ENCODE results near the gene CYP11A1. TPM values are rescaled to one million over a fixed set of nuclear protein-coding genes. Genes with fewer than 3 reads are reported as not detected.

The CYP11A1 gene
- total RNA-seq, 1 experiment from 2014 or later: not detected

DNA sequence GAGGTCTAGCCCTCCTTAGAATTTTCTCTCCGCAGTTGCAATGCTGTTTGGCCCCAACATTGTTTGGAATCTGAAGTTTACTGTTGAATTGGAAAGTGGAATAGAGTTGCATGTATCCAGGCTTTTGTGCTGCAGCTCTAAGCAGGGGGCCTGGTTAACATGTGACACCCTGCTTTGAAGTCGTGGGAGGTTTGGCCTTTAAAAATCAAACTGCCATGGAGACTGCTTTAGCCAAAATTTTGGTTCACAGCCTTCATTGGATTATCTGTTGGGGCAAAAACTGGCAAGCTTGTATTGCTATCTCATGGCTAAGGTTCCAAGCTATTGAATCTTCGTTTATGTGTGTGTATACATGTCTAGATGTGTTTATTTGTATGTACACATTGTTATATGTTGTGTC lies 15.8 kb downstream of the CYP11A1 start:
- DNase-seq (ENCODE audit: extremely low read depth, low read depth): no peak

DNA sequence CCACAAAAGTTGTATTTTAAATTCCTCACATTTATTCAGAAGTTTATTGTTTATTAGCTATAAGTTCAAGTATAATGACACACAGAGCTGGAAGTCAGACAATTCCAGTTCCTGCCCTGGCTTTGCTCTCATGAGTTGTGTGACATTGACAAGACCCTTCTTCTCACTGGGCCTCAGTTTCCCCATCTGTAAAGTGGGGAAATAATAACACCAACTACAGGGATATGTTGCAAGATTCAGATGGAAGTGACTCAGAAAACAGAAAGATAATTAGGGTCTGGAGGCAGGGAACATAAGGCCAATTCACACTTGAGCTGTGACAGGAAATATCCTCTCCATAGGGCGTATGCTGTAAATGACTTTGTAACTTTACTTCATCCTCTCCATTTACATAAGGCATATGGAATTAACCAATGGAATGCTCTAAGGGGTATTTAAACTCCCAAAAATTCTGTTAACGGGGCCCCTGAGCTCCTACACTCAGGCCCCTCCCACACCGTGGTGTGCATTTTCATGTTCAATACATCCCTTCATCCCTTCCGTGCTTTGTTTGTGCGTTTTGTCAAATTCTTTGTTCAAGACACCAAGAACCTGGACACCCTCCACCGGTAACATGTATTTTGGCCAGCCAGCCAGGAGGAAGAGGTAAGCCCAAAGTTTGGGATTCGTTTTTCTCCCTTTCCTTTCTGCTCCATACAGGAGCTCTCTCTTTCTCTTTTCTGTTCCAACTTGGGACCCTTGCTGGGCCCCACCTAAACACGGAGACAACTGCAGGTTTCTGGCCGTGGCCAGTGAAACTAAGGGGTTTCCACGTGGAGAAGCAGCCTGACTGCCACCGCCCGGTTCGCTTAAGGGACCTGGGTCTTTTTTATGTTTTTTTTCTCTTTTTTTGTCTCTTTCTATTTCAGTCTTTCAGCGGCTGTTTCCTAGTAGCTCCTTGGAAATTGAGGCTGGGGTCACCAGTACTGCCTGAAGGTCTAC lies 16.9 kb downstream of the CYP11A1 start:
- no peak for DNase-seq (ENCODE audit: extremely low read depth, low read depth)

DNA sequence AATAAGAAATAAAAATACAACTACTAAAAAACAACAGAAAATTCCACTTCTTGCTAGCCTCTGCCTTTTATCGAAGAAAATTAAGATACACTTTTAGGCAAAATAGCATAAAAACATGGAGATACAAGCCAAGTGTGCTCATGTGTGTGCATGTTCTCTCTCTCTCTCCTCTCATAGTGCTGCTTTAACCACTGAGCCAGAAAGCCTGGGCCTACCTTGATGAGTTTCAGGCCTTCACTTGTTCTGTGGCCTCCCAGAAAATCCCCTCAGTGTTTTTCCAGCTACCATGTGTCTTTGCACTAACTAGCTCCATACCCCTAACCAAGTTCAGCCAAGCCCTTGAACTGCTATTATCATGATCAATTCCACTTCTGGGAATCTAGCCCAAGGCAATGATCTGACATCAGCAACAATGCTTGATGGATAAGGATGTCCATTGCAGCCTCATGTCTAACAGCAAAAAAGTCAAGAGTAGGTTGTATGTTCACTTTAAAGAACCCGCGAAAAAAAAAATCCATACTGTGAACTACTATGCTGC lies 18.1 kb downstream of the CYP11A1 start:
- no peak for DNase-seq (ENCODE audit: extremely low read depth, low read depth)

DNA sequence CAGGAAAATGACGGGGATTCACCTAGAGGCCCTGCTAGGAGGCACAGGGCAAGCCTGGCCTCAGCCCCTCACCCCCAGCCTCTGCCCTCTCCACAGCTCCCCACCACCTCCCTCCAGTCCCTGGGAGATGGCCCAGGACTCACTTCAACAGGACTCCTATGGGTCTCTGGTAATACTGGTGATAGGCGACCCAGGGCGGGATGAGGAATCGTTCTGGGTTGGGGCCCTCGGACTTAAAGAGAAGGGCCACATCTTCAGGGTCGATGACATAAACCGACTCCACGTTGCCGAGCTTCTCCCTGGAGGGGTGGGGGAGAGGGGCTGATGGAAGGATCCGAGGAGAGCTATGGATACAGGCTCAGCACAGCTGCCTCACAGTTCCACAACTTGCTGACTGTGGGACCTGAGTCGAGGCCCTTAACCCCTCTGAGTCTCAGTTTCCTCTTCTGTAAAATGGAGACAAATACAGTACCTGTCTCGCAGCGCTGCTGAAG lies 19.6 kb downstream of the CYP11A1 start:
- no peak for DNase-seq (ENCODE audit: extremely low read depth, low read depth)

DNA sequence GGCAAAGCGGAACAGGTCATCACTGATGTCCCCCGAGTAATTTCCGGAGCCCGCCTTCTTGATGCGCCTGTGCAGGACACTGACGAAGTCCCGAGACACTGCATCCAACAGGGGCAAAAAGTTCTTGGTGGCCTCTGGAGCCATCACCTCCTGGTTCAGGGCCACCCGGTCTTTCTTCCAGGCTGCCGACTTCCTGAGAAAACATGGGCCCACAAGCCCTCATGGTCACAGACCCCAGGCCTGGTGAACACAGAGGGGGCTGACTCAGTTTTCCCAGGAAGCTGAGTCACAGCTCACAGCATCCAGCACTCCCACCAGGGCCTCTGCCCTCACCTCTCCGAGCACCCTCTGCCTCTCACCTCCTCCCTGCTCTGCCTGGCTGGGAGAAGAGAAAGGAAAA lies 22.4 kb downstream of the CYP11A1 start:
- no peak for DNase-seq (ENCODE audit: extremely low read depth, low read depth)

DNA sequence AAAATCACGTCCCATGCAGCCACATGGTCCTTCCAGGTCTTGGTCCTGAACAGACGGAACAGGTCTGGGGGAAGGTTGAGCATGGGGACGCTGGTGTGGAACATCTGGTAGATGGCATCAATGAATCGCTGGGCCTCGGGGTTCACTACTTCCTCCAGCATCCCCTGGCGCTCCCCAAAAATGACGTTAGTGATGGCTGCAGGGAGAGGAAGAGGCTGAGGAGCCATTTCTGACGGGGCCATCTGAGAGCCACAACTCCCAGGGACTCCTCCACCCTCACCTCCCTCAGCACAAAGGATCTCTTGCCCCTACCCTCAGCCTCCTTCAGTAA lies 23.7 kb downstream of the CYP11A1 start:
- DNase-seq (ENCODE audit: extremely low read depth, low read depth): no peak

DNA sequence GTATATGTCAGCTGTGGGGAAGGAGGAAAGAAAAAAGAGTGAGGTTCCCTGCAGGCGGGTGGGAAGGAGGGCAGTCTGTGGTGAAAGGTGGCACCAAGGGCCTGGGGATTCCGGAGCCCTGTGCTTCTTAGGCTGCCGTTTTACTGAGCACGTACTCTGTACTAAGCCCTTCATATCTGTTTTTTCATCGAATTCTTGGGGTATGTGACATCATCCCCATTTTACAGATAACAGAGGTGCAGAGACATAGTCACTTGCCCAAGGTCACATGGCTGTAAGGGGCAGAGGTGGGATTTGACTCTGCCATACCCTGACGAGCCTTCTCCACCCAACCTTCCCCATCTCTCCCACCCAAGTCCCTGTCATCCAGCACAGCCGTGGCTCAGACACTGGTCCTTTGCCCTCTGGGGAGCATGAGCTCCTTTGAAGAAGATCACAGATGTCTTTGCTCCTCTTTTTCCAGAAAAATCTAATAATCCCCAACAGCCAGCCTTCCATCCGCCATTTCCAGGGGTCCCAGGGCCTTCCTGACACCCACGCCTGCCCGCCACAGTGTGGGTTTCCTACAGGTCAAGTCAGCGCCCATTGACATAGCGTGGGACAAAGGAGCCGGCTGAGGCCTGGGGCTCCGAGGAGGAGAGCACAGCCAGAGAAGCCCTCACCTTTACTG lies 24.2 kb downstream of the CYP11A1 start:
- no peak for DNase-seq (ENCODE audit: extremely low read depth, low read depth)

DNA sequence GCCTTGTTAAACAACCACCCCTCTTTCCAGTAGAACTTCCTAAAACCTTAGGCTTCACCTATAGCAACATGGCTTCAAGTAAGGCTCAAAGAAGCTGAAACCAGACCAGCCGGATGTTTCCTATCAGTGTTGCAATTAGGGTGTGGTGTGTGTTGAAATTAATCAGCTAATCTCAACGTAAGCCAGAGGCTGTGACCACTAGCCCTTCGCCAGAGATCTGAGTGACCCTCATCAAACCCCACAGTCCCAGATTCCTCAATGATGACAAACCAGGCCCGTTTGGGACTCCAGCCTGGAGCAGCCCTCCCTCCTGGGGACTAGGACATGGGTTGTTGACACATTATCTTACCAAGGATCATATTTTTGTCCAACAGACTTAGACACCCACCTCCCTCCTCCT lies 27.3 kb downstream of the CYP11A1 start:
- DNase-seq (ENCODE audit: extremely low read depth, low read depth): no peak

DNA sequence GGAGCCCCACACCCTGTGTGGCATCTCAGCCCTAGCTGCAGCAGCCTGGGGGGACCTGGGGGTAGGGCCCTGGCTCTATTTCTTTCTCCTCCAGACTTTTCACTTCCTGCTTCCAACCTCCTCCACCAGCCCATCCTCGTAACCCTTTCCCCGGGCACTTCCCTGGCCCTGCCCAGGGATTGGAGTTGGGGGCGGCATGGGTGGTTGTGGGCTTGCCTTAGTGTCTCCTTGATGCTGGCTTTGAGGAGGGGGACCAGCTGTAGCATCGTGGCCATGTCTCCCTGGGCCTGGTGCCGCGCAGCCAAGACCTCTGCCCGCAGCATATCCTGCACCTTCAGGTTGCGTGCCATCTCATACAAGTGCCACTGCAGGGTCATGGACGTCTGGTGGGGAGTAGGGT lies 28.1 kb downstream of the CYP11A1 start:
- no peak for DNase-seq (ENCODE audit: extremely low read depth, low read depth)

DNA sequence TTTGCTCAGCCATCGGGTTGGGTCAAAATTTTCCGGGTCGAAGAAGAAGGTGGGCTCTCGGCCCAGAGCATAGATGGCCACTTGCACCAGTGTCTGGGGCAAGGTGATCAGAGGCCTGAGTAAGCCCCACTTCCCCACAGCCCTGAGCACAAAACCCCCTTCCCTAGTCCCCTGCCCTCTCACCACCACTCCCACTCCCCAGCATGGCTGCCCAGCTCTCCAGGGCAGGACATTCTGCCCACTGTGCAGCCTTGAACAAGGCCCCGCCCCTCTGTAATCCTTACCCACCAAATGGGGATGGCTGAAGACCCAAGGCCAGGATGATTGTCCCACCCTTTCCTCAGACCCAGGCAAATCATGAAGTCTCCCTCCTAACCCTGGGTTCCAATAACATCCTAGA lies 28.8 kb downstream of the CYP11A1 start:
- DNase-seq (ENCODE audit: extremely low read depth, low read depth): no peak

DNA sequence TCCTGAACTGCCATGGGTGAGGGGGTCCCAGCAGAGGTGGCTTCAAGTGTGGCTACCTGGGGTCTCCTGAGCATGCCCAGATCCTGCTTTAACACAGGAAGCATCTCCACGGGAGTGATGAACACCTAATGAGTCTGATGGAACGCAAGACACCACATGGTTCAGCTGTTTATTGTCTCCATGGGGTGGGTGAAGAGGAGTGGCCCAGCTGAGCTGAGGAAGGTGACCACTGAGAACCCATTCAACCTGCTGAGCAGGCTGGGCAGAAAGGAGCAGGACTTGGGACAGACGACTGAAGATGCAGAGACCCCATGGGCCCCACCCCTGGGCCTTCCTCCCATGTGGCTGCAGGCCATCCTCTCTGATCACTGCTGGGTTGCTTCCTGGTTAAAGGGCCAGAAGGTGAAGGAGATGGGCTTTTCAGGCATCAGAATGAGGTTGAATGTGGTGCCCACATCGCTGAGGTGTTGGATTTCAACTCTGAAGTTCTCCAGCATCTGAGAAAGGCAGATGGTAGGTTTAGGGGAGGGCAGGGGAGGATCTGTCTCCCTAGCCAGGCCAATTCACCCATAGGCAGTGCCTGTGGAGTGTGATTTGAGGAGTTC lies 29.7 kb downstream of the CYP11A1 start:
- DNase-seq (ENCODE audit: extremely low read depth, low read depth): no peak

DNA sequence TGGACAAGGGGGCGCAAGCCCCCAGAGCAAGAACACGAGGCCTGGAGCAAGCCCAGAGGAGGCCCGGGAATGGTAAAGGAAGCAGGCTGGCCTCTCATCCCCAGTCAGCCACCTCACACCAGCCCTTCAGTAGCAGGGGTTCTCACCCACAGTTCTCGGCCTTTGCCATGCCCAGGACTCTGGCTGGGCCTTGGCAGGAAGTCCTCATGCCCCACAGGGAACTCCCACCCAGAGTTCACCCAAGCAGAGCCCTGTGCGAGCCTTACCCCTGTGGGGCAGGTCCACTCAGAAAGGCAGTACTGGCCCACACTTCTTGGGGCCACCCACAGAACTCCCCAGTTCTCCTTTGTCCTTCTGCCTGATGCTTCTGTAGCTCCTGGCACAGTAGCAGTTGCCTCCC lies 30.3 kb downstream of the CYP11A1 start:
- DNase-seq (ENCODE audit: extremely low read depth, low read depth): no peak

DNA sequence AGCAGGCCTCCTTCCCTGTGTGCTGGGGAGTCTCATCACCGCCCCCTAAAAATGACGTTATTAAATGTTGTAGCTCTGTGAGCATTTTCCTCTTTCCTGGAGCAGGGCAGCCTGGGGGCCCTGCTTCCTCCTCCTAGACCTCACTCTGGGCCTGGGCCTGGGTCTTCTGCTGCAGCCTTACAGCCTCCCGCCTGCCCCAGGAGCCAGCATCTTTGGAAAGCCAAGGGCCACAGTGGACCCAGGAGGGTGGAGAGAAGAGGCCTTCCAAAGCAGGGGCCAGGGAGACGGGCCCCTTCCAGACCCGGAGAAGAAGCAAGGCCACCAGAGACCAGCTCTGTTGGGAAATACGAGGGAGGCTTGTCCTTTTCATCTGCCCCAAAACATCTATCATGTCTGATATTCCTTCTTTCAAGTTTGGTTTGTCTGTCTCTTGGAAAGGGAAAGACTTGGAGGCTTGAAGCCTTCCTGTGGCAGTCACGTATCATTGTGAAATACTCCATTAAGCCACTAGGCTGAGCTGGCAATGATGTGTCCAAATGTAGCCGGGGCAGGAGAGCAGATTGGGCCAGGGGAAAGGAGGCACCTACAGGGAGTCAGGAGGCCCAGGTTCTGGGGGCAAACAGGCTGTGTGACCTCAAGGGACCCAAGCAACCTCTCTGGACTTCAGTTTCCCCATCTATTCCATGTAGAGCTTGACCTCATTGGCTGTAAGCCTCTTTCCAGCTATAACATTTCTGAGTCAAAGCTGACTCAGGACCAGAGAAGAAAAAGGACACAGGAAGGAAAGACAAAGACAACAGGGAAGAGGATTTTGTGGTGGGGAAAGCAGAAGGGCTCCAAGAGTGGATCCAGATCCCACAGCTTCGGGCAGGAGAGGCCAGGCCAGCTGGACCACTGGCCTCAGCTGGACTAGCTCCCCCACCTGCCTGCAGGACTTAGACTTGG lies 31.1 kb downstream of the CYP11A1 start:
- no peak for DNase-seq (ENCODE audit: extremely low read depth, low read depth)

DNA sequence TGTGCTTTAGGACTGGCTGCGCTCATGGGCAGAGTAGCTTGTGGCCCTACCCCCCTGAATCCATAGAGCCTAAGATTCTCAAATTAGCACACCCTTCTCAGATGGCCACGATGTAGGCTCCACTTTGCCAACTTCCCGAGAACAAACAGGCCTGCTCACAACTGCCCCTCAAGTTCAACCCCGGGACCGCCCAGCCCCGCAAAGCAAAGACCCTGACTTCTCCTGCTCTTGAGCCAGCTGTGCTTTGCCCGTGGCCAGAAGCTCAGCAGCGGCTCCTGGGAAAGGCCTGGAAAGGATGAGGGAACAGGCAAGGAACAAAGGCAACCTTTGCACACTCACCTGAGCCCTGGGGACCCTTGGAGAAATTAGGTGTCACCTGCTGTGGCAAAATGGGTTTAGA lies 32.0 kb downstream of the CYP11A1 start:
- DNase-seq (ENCODE audit: extremely low read depth, low read depth): no peak

DNA sequence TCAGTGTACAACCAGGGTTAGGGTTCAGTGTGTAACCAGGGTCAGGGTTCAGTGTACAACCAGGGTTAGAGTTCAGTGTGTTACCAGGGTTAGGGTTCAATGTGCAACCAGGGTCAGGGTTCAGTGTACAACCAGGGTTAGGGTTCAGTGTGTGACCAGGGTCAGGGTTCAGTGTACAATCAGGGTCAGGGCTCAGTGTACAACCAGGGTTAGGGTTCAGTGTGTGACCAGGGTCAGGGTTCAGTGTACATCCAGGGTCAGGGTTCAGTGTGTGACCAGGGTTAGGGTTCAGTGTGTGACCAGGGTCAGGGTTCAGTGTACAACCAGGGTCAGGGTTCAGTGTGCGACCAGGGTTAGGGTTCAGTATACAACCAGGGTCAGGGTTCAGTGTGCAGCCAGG lies 33.3 kb downstream of the CYP11A1 start:
- DNase-seq (ENCODE audit: extremely low read depth, low read depth): no peak

DNA sequence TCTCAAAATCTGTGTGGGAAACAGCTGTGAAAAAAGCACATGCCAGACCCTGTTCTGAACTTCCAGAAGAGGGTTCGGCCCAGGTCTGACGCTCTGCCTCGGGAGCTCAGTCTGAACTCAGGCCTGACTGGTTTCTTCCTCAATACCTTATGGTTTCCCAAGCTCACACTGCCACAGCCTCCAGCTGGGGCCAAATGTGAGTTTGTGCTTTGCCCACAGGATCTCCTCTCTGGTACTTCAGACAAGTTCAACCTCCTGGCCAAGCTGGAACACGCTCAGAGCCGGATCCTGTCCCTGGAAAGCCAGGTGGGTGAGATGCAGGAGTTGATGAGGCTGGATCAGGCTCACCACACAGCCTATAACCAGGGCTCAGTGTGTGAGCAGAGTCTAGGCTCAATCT lies 33.8 kb downstream of the CYP11A1 start:
- DNase-seq (ENCODE audit: extremely low read depth, low read depth): no peak

DNA sequence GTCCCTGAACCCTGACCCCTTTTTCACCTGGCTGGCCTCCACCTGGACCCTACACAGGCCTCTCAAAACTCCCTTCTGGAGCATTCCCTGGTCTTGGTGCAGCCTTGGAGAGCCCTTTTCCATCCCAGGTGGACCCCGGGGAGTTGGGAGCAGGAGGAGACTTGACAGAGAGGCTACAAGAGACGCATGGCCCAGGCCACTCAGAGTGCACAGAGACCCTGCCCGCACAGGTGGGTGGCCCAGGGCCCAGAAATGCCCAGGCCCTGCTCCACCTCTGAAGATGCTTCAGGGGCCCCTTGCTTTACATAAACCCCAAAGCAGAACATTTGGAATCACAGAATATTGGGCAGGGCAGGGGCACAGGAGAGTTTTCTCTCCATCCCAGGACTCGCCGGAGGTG lies 34.4 kb downstream of the CYP11A1 start:
- no peak for DNase-seq (ENCODE audit: extremely low read depth, low read depth)

DNA sequence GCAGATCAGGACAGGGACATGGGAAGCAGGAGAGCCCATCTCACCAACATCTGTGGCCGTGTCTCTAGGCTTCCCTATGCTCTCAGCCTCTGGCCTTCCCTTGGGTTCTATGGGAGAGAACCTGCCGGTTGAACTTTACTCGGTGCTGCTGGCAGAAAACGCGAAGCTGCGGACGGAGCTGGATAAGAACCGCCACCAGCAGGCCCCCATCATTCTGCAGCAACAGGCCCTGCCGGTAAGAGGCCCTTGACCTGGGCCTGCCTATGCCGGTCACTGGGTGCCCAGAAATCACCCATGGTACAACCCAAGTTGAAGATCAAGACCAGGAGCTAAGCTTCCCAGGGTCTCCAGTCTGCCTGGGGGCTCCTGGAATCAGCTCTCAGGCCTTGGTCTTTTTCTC lies 34.8 kb downstream of the CYP11A1 start:
- DNase-seq (ENCODE audit: extremely low read depth, low read depth): no peak

DNA sequence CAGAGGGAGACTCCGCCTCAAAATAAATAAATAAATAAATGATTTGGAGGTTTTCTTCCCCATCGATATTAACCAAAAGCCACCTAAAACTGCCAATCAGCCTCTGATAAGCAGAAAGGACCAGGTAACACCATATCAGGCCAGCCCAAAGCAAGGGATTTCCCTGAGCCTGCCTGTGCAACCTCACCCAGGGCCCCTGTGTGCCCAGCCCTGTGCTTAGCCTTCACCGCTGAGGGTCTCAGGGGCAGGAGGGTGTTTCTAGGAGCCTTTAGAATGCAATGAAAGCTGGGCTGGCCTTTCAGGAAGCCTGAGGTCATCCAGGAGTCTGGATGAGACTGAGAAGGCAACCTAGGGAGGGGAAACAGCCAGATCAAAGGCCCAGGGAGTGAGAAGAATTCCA lies 35.4 kb downstream of the CYP11A1 start:
- no peak for DNase-seq (ENCODE audit: extremely low read depth, low read depth)

DNA sequence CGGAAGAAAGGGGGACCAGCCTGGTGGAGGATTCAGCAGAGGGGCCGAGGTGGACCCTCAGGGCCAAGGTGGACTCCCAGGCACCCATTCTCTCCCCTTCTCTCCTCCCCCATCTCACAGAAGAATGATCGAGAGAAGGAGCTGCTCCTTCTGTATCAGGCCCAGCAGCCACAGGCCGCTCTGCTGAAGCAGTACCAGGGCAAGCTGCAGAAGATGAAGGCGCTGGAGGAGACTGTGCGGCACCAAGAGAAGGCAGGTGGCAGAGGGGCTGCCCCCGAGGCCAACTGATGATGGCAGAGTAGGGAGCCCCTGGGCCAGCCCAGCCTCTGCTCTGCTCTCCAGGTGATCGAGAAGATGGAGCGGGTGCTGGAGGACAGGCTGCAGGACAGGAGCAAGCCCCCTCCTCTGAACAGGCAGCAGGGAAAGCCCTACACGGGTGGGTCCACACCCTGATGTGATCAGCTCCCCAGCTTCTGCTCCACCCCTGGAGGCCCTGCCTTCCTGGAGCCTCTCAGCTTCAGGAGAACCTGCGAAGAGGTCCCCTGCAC lies 36.5 kb downstream of the CYP11A1 start:
- DNase-seq (ENCODE audit: extremely low read depth, low read depth): no peak

All from NCI-H460 (cell line).